Astrocyte of the cerebellum (primary cell): Measurements from ENCODE around the gene RGS18.

Experiments
- DNase-seq: peaks from one replicate; pipeline ENCODE4 v3.0.0-alpha.2; 2011; ENCODE audit warnings: low read depth
- H3K4me3 ChIP-seq: 2 replicates; pipeline ENCODE4 v1.5.1; 2011; ENCODE audit warnings: mild to moderate bottlenecking, low read depth, low read length, moderate library complexity
- in situ Hi-C: cut with HindIII; loops from 2 replicates; pipeline ENCODE4 v1.10.0; 2017; ENCODE audit warnings: low sequenced_read_pairs
- TF ChIP-seq, protein P1 (sequence below): IDR thresholded peaks from 2 replicates; pipeline ENCODE4 v1.5.1; 2012; ENCODE audit warnings: low read length, low read depth, moderate library complexity, mild to moderate bottlenecking; ENCODE audit errors: missing control alignments

Gene RGS18

DNA sequence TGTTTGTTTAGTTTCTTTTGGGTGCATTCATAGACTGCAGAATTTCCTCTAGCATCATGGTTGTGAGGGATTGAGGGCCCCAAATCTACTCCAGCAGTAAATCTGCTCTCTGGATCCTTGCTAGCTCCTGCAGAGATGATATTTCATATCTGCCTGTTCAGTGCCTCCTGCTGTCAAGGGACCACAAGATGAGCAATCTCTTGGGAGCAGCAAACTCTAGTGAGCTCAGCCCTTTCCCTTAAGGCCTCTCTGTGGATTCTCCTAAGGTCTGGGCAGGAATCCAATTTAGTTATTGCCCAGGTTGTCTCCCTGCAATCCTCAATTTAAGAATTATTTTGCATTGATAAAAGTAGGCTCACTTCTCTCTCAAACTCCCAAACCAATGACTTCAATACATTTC, 76.9 kb downstream of the RGS18 start:
- in situ Hi-C loops: no loop called here
- H3K4me3 ChIP-seq: no peak overlapping the region
- DNase-seq: peak; percentile 8
- TF ChIP-seq, protein P1, sequence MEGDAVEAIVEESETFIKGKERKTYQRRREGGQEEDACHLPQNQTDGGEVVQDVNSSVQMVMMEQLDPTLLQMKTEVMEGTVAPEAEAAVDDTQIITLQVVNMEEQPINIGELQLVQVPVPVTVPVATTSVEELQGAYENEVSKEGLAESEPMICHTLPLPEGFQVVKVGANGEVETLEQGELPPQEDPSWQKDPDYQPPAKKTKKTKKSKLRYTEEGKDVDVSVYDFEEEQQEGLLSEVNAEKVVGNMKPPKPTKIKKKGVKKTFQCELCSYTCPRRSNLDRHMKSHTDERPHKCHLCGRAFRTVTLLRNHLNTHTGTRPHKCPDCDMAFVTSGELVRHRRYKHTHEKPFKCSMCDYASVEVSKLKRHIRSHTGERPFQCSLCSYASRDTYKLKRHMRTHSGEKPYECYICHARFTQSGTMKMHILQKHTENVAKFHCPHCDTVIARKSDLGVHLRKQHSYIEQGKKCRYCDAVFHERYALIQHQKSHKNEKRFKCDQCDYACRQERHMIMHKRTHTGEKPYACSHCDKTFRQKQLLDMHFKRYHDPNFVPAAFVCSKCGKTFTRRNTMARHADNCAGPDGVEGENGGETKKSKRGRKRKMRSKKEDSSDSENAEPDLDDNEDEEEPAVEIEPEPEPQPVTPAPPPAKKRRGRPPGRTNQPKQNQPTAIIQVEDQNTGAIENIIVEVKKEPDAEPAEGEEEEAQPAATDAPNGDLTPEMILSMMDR: no peak
